ENCODE data around the gene CNTNAP2.

Gene CNTNAP2

GRCh38 chr7:148180075-148180474, 2063.5 kb downstream of the CNTNAP2 start:
- no peak for DNase-seq

DNA sequence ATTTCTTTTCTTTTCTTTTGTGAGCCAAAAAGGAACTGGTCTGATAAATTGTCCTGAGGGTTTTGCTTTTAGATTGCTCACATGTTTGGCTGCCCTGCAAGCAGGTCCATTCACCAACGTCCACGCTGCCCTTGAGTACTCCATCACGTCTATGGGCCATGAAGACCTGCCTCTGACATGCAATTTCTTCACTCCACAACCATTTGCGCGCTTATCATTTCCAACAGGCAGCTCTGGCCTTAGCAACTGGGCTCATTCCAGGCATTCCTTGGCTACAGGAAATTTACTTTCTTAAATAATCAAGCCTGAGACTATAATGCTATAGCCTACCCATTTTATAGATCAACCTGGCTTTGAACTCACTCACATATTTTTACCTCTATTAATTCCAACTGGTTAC, 2065.7 kb downstream of the CNTNAP2 start:
- no peak for DNase-seq

GRCh38 chr7:148185041-148185440, 2068.4 kb downstream of the CNTNAP2 start:
- no peak for DNase-seq

GRCh38 chr7:148187471-148187870, 2070.9 kb downstream of the CNTNAP2 start:
- no peak for DNase-seq

- DNase-seq: no peak
Measured at GRCh38 chr7:148191391-148192065, 2074.9 kb downstream of the CNTNAP2 start.

GRCh38 chr7:148192491-148192890, 2075.9 kb downstream of the CNTNAP2 start:
- DNase-seq: no peak

DNA sequence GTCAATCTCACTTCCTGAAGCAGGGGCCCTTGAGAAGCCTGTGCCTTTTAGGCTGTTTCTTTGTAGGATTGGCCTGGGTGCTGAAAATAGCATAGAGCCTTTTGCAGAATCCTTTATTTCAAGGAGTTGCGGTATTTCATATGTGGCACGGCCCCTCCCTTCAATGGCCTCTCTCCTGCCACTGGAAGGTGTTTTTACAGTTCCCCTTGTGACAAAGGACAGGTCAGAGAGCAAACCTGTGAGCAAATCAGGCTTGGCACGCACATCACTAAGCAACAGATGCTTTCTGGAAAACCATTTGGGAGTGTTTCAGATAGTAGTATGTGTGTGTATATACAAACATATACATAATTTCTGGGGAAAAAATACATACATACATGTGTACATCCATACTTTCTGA, 2085.4 kb downstream of the CNTNAP2 start:
- no peak for DNase-seq

DNA sequence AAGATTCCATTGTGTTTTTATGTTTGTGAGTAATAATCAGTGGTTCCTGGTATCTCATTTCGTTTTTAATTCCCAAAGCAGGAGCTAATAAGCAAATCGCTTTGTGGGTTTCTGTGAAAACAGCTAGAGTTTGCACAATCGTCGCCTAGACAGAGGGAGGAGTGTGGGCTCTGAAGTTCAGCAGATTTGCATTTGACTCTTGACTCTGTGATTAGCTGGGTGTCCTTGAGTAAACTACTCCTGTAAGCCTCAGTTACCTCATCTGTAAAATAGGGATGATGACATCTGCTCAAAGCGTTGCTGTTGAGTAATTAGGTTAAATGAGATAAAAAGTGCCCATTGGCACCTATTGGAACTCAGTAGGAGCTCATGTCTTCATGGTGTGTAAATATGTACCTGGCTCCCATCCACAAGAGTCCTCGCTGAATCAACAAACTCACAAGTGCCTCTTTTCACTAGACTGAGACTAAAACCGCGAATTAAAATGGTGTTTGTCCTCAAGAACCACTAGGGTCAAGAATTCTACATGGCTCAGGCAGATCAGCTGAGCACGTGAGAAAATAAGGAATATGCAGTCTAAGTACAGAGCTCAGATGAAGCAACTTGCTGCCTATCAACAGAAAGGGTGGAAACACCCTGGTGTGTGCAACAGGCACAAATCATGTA, 2088.2 kb downstream of the CNTNAP2 start:
- DNase-seq: no peak

DNA sequence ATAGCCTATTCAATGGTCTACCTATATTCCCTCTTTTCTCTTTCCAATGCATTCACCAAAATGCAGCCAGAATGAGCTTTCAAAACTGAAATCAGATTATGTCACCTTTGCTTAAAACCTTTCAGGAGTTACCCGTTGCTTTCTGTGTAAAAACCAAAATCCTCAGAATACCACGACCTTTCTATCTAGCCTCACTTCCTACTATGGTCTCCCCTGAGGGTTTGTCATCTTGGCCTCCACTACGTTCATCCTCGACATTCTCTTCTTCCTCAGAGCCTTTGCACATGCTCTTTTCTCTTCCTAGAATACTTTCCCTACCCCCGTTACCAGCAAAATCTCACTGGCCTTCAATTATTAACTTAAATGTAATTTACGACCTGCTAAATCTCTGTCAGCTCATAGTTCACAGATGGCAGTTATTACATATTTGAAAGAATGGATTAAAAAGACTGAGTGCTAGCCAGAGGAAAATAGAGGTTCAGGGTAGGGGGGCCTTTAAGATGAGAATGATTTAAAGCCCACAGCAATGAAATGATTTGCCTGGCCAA, 2093.1 kb downstream of the CNTNAP2 start:
- no peak for DNase-seq

- DNase-seq: no peak
Measured at GRCh38 chr7:148210804-148211325, 2094.3 kb downstream of the CNTNAP2 start.

DNA sequence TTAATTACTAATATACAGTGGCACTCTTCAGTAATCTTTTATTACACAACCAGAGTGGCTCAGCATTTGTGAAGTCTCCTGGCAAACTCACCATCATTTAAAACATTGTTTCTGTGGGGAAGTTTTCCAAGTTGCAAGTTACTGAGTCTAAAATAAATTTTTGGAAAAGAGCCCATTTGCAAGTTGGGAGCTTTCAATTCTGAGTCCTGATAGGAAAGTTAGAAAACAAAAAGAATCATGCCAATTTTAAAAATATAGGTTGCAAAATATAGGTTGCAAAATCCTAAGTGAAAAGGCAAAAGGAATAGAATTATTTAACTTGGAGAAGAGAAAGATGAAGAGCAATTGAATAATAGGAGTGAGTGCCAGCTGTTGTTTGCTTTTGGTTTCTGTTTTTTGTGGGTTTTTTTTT, 2095.1 kb downstream of the CNTNAP2 start:
- DNase-seq: no peak

DNA sequence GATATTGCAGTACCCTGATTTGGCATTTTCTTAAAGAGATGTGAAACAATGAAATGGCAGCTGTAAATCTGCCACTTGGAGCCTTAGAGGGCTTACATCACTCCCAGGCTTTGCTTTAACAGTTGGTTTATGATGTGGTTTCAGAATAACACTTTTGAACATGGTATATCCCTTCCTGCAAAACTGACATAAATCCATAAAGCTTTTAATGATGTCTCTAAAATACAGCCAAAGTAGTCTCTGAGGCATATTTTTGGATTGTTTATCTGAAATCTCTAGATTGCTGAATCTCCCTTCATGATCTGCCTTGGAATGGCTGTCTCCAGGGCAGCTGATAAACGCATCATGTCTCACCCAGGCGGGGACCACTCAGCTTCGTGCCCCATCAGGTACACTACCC, 2096.1 kb downstream of the CNTNAP2 start:
- no peak for DNase-seq

DNA sequence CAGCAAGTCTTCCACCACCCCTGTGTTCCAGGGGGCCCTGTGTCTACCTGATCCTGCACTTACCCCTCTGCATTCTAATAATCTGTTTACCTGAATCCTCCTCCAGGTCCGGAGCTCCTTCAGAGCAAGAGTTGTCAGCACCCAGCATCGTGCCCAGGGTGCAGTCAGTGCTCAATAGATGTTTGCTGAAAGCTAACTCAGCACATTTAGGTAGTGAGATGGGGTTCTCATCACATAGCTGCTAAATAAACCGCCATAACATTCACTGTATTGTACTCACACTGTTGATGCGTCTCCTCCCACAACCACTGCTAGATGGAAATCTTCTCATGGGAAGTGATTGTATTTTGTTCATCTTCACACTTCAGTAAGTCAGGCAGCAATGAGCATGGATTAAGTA, 2097.5 kb downstream of the CNTNAP2 start:
- no peak for DNase-seq

DNA sequence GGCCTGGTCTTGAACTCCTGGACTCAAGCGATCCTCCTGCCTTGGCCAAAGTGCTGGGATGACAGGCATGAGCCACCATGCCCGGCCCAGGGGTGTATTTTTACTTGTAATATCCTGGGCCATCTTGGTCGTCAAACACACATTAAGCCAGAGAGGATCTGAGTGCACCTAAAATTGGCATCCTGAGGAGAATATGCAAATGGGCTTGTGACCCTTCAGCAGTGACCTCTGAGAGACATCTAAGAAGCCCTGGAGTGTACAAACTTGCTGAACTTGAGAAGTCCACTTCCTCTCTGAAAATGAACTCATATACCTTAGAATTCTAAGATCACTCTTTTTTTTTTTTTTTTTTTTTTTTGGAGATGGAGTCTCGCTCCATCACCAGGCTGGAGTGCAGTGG, 2102.0 kb downstream of the CNTNAP2 start:
- no peak for DNase-seq

DNA sequence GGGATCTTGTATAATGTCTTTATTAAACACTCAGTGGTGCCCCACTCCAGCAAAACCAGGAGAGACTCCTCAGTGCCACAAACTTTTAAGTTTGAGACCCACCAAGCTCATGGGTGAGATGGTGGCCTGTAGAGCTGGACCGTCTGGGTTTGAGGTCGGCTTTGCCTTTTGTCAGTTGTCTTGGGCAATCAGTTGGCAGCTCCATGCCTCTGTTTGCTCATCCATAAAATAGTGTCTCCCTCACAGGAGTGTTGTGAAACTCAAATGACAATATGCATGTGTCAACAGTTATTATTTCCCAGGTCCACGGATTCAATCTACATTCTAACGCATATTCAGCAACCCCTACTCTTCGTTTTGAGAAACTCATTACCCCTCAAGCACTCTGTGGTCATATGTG, 2106.1 kb downstream of the CNTNAP2 start:
- no peak for DNase-seq

DNA sequence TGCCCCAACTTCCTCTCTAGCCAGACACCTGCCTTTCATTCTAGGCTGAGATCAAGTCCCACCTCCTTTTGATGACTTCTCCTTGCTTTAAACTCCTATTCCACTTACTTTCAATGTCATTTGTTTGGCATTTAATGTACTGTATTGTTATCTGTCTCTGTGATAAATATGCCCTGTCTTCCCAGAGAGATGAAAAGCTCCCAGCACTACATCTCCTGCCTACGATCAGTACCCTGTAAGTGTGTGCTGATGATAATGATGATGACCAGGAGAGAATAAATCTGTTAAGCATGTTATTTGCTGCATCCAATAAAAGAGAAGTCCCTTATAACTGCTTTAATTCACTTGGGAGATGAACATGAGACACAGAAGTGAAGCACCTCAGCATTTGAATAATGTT, 2106.6 kb downstream of the CNTNAP2 start:
- no peak for DNase-seq

GRCh38 chr7:148223738-148224137, 2107.1 kb downstream of the CNTNAP2 start:
- no peak for DNase-seq

GRCh38 chr7:148230296-148230695, 2113.7 kb downstream of the CNTNAP2 start:
- DNase-seq: peak in 4 of 51 donors; percentile 4 to 51 (median 16)

GRCh38 chr7:148230883-148231282, 2114.3 kb downstream of the CNTNAP2 start:
- no peak for DNase-seq

- no peak for DNase-seq
Measured at GRCh38 chr7:148232784-148233183, 2116.2 kb downstream of the CNTNAP2 start.

DNA sequence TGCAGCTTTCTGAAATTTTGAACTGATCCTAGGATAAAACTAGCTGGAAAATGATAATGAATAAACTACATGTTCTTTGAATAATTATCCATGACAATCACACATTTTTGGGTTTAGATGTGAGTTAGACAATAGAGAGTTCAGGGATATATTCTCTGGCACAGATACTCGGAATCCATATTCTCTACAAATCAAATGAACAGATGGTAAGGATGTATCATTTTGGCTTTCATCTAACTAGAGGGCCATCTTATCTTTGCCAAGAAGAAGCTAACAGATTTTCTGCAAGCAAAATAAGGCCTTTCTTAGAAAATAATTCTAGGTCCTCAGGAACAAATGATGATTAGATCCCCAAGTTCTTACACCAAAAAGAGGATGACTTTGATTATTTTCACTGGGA, 2118.1 kb downstream of the CNTNAP2 start:
- DNase-seq: no peak

GRCh38 chr7:148238761-148239325, 2122.2 kb downstream of the CNTNAP2 start:
- no peak for DNase-seq
